HEK293 (cell line): Measurements from ENCODE around the gene NR4A3.

Experiments
- CTCF ChIA-PET: fragments of 350-600 bp; formaldehyde crosslinking; extraction: SDS; loops from one replicate; lab custom pipeline; 2021; ENCODE audit warnings: antibody characterized with exemption; lab: Yijun Ruan, JAX
- POLR2A ChIA-PET: fragments of 300-600 bp; formaldehyde crosslinking; extraction: SDS; loops from one replicate; lab custom pipeline; 2020; ENCODE audit warnings: antibody characterized with exemption, inconsistent platforms; lab: Yijun Ruan, JAX
- H3K27ac ChIP-seq: fragments of 200-500 bp; sonication (Bioruptor generic); 2 replicates; pipeline ENCODE4 v1.5.1; 2014; ENCODE audit warnings: low read depth, low read length, control low read depth, inconsistent platforms; ENCODE audit errors: extremely low read depth
- H3K36me3 ChIP-seq, 2 experiments: fragments of 200-500 bp in 1 of 2; sonication (Bioruptor generic) in 1 of 2; 1 replicate in 1 of 2; 2 replicates in 1 of 2; pipeline ENCODE4 v1.5.1; 2014 to 2017; ENCODE audit warnings: inconsistent platforms in 2 of 2, low read length in 2 of 2; ENCODE audit not compliant: control insufficient read depth in 2 of 2, insufficient read depth in 1 of 2
- H3K4me1 ChIP-seq: fragments of 200-500 bp; sonication (Bioruptor generic); 2 replicates; pipeline ENCODE4 v1.5.1; 2014; ENCODE audit warnings: mild to moderate bottlenecking, low read length, inconsistent platforms; ENCODE audit not compliant: control insufficient read depth, insufficient read depth
- H3K4me3 ChIP-seq: 2 replicates; pipeline ENCODE4 v1.5.1; 2011; ENCODE audit warnings: low read depth, mild to moderate bottlenecking, control low read depth, low read length, moderate library complexity
- H3K9me3 ChIP-seq: fragments of 200-500 bp; sonication (Bioruptor generic); 2 replicates; pipeline ENCODE4 v1.5.1; 2014; ENCODE audit warnings: low read depth, low read length, inconsistent platforms; ENCODE audit not compliant: control insufficient read depth, insufficient read depth
- AEBP2 ChIP-seq: fragments of 450-650 bp; formaldehyde crosslinking; IDR thresholded peaks from 2 replicates; pipeline ENCODE4 v1.5.1; 2016; ENCODE audit warnings: missing biosample characterization, missing genetic modification characterization, borderline replicate concordance
- KLF7 ChIP-seq: fragments of 450-650 bp; formaldehyde crosslinking; IDR thresholded peaks from 2 replicates; pipeline ENCODE4 v1.5.1; 2016; ENCODE audit warnings: missing biosample characterization, missing genetic modification characterization, borderline replicate concordance
- KLF8 ChIP-seq: fragments of 450-650 bp; formaldehyde crosslinking; IDR thresholded peaks from 2 replicates; pipeline ENCODE4 v1.5.1; 2016; ENCODE audit warnings: missing biosample characterization, missing genetic modification characterization
- OSR2 ChIP-seq: fragments of 450-650 bp; formaldehyde crosslinking; IDR thresholded peaks from 2 replicates; pipeline ENCODE4 v1.5.1; 2016; ENCODE audit warnings: missing biosample characterization, missing genetic modification characterization
- SETDB1 ChIP-seq: IDR thresholded peaks from one replicate; pipeline ENCODE4 v1.6.1; 2017; ENCODE audit warnings: mild to moderate bottlenecking, low read length, moderate library complexity, mixed read lengths; ENCODE audit not compliant: insufficient read length
- SP3 ChIP-seq: fragments of 450-650 bp; formaldehyde crosslinking; IDR thresholded peaks from 2 replicates; pipeline ENCODE4 v1.5.1; 2016; ENCODE audit warnings: missing biosample characterization, missing genetic modification characterization
- ZBTB1 ChIP-seq: fragments of 450-650 bp; formaldehyde crosslinking; IDR thresholded peaks from 2 replicates; pipeline ENCODE4 v1.5.1; 2016; ENCODE audit warnings: missing biosample characterization, missing genetic modification characterization
- ZBTB11 ChIP-seq: fragments of 450-650 bp; formaldehyde crosslinking; conservative IDR thresholded peaks from 2 replicates; pipeline ENCODE4 v1.5.1; 2016; ENCODE audit warnings: low read depth, missing biosample characterization, missing genetic modification characterization
- ZBTB26 ChIP-seq: fragments of 450-650 bp; formaldehyde crosslinking; optimal IDR thresholded peaks from 2 replicates; pipeline ENCODE3; 2016; ENCODE audit warnings: missing biosample characterization, mild to moderate bottlenecking, missing genetic modification characterization
- ZBTB7A ChIP-seq: fragments of 450-650 bp; formaldehyde crosslinking; IDR thresholded peaks from 2 replicates; pipeline ENCODE4 v1.5.1; 2016; ENCODE audit warnings: low read depth, missing biosample characterization, missing genetic modification characterization
- ZNF121 ChIP-seq: fragments of 450-650 bp; formaldehyde crosslinking; IDR thresholded peaks from 2 replicates; pipeline ENCODE4 v1.5.1; 2016; ENCODE audit warnings: missing biosample characterization, missing genetic modification characterization
- ZNF221 ChIP-seq: fragments of 450-650 bp; formaldehyde crosslinking; IDR thresholded peaks from 2 replicates; pipeline ENCODE4 v1.5.1; 2017; ENCODE audit warnings: missing biosample characterization, missing genetic modification characterization, borderline replicate concordance
- ZNF280D ChIP-seq: fragments of 450-650 bp; formaldehyde crosslinking; IDR thresholded peaks from 2 replicates; pipeline ENCODE4 v1.5.1; 2016; ENCODE audit warnings: missing biosample characterization, missing genetic modification characterization
- ZNF335 ChIP-seq: fragments of 450-650 bp; formaldehyde crosslinking; conservative IDR thresholded peaks from 2 replicates; pipeline ENCODE4 v1.5.1; 2016; ENCODE audit warnings: missing biosample characterization, missing genetic modification characterization
- ZSCAN16 ChIP-seq: fragments of 450-650 bp; formaldehyde crosslinking; IDR thresholded peaks from 2 replicates; pipeline ENCODE4 v1.5.1; 2016; ENCODE audit warnings: missing biosample characterization, missing genetic modification characterization

Gene NR4A3

GRCh38 chr9:99906403-99907207 is 84.9 kb downstream of the NR4A3 start, which contains the start of gene STX17 (continued):
- no peak for TF ChIP-seq SETDB1
- TF ChIP-seq, all 188 proteins: peak for 44

- Histone ChIP-seq H3K9me3 (no peaks in the 10 kb centered on the region), H3K36me3 (peaks cover 0 to 3% of the 10 kb centered on the region in 2 experiments; a peak in 1 of 3 replicates), H3K4me1 (peaks cover 3% of the 10 kb centered on the region; the same call in 1 of the 2 replicates), H3K27ac (peak overlapping the region; percentile 92), H3K4me3 (peak overlapping the region; percentile 77)
- TF ChIP-seq SP3 (tag by site-specific recombination) (no peak), ZBTB11 (tag by site-specific recombination) (no peak), ZSCAN16 (tag by site-specific recombination) (0 out of 2 replicates have a peak, but pooled peaks have one; percentile 2), KLF8 (tag by site-specific recombination) (no peak), ZBTB7A (tag by site-specific recombination) (no peak), ZBTB1 (tag by site-specific recombination) (no peak), ZNF335 (tag by site-specific recombination) (peak; percentile 64; the same call in 1 of the 2 replicates)
- CTCF ChIA-PET: no interaction called here
- POLR2A ChIA-PET: interaction anchor here (1.5 kb wide), 1 partner anchor 86 kb away, joined by 9 read pairs; the partner anchor contains the start of gene NR4A3
Observed at GRCh38 chr9:99907208-99907532, 85.5 kb downstream of the NR4A3 start.

GRCh38 chr9:99911600-99911999 is 89.9 kb downstream of the NR4A3 start:
- Histone ChIP-seq H3K36me3 (peaks cover 4 to 15% of the 10 kb centered on the region in 2 experiments), H3K27ac (no peak overlapping the region)
- no peak for TF ChIP-seq AEBP2
- TF ChIP-seq ZNF121 (tag by site-specific recombination): peak; percentile 65; the same call in 1 of the 2 replicates
- no peak for TF ChIP-seq ZNF280D (tag by site-specific recombination)
- TF ChIP-seq OSR2 (tag by site-specific recombination): no peak
- no peak for TF ChIP-seq KLF7 (tag by site-specific recombination)
- TF ChIP-seq ZBTB26: no peak
- TF ChIP-seq ZNF221 (tag by site-specific recombination): no peak
- TF ChIP-seq, all 188 proteins: peak for 1
- ChIA-PET CTCF (interaction anchor here (0.6 kb wide), 1 partner anchor 309 kb away, joined by 5 read pairs; no protein-coding TSS in a partner anchor), POLR2A (no interaction called here)
- no peak overlapping the region for H3K4me3 ChIP-seq
- no peaks in the 10 kb centered on the region for H3K9me3 ChIP-seq
- no peaks in the 10 kb centered on the region for H3K4me1 ChIP-seq
